ENCODE results near the gene ZNF841. TPM values are rescaled to one million over a fixed set of nuclear protein-coding genes. Genes with fewer than 3 reads are reported as not detected.

Gene ZNF841
- total and polyA plus RNA-seq, 2 of the 13 experiments (the other 11 are each of a cell fraction or from before 2014, with no cell fraction given): 6.2 to 14.2 TPM

DNA sequence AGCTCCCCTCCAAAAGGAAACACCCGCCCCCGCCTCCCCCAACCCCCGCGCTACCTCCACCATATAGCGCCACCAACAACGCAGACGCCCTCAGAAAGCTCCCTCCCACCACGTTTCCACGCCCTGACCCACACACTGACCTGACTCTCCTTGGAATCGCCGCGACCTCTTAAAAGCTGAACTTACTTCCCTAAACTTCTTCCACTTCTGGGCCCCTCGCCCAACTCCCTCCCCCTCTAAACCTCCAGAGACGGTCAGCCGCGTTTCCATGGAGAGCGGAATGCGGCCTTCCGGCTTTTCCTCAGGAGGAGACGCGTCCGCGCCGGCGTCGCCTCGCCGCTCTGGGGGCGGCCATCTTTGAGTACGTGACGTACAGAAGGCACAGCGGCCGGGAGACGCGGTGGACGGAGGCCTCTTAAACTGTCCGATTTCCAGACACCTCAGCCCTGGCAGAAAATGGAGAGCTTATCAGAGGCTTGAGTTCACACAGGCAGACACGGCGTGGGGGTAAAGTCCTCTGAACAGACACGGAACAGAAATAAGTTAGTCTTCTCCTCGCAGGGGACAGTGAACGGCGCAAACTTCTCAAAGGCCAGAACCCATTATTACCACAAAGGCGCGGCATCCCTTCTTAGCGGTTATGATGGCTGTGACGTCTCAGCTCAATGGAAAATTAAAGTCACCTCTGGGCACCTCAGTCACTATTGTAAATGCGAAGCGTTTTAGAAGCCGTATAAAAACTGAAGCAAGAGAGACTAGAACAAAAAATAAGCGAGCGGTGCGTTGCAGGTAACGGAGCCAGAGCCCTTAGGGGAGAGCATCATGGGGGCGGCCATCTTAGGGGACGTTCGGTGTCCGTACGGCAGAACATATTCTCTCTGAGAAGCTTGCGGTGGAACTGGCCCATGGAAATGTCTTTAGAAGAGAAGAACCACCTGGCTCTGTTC lies 46.7 kb downstream of the ZNF841 start, which contains the start of gene ZNF432 (continued):
- no peak for TF ChIP-seq ZNF703 (CRISPR knock-in tag; IDR thresholded peaks at IDR 0.05; ENCODE audit: borderline replicate concordance)
- TF ChIP-seq RARG (CRISPR knock-in tag; IDR thresholded peaks at IDR 0.05; ENCODE audit: low read depth): no peak
- TF ChIP-seq TAF15 (IDR thresholded peaks at IDR 0.05; ENCODE audit: low read depth, low read length, poor library complexity, severe bottlenecking): no peak
- TF ChIP-seq JUN (CRISPR knock-in tag; IDR thresholded peaks at IDR 0.05): no peak
- TF ChIP-seq, protein P1, sequence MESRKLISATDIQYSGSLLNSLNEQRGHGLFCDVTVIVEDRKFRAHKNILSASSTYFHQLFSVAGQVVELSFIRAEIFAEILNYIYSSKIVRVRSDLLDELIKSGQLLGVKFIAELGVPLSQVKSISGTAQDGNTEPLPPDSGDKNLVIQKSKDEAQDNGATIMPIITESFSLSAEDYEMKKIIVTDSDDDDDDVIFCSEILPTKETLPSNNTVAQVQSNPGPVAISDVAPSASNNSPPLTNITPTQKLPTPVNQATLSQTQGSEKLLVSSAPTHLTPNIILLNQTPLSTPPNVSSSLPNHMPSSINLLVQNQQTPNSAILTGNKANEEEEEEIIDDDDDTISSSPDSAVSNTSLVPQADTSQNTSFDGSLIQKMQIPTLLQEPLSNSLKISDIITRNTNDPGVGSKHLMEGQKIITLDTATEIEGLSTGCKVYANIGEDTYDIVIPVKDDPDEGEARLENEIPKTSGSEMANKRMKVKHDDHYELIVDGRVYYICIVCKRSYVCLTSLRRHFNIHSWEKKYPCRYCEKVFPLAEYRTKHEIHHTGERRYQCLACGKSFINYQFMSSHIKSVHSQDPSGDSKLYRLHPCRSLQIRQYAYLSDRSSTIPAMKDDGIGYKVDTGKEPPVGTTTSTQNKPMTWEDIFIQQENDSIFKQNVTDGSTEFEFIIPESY (CRISPR knock-in tag; IDR thresholded peaks at IDR 0.05): peak; percentile 32; the same call in 1 of the 2 replicates
- 0 out of 2 replicates have a peak, but pooled peaks have one; percentile 33 for TF ChIP-seq U2AF2 (IDR thresholded peaks at IDR 0.05; ENCODE audit: low read depth, low read length)
- peak; percentile 88 for TF ChIP-seq HNRNPLL (IDR thresholded peaks at IDR 0.05; ENCODE audit: low read depth, low read length, poor library complexity, severe bottlenecking)
- TF ChIP-seq, protein P2, sequence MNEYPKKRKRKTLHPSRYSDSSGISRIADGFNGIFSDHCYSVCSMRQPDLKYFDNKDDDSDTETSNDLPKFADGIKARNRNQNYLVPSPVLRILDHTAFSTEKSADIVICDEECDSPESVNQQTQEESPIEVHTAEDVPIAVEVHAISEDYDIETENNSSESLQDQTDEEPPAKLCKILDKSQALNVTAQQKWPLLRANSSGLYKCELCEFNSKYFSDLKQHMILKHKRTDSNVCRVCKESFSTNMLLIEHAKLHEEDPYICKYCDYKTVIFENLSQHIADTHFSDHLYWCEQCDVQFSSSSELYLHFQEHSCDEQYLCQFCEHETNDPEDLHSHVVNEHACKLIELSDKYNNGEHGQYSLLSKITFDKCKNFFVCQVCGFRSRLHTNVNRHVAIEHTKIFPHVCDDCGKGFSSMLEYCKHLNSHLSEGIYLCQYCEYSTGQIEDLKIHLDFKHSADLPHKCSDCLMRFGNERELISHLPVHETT (CRISPR knock-in tag; conservative IDR thresholded peaks at IDR 0.05): peak; percentile 38; the same call in 1 of the 2 replicates
- TF ChIP-seq GATAD1 (CRISPR knock-in tag; IDR thresholded peaks at IDR 0.05): peak; percentile 70
- TF ChIP-seq, protein P3, sequence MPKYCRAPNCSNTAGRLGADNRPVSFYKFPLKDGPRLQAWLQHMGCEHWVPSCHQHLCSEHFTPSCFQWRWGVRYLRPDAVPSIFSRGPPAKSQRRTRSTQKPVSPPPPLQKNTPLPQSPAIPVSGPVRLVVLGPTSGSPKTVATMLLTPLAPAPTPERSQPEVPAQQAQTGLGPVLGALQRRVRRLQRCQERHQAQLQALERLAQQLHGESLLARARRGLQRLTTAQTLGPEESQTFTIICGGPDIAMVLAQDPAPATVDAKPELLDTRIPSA (CRISPR knock-in tag; IDR thresholded peaks at IDR 0.05; ENCODE audit: borderline replicate concordance): no peak
- no peak for TF ChIP-seq SMAD1 (CRISPR knock-in tag; IDR thresholded peaks at IDR 0.05; ENCODE audit: borderline replicate concordance, low read depth)
- no peak for TF ChIP-seq ZNF816 (CRISPR knock-in tag; IDR thresholded peaks at IDR 0.05; ENCODE audit: borderline replicate concordance)
- TF ChIP-seq, protein P4, sequence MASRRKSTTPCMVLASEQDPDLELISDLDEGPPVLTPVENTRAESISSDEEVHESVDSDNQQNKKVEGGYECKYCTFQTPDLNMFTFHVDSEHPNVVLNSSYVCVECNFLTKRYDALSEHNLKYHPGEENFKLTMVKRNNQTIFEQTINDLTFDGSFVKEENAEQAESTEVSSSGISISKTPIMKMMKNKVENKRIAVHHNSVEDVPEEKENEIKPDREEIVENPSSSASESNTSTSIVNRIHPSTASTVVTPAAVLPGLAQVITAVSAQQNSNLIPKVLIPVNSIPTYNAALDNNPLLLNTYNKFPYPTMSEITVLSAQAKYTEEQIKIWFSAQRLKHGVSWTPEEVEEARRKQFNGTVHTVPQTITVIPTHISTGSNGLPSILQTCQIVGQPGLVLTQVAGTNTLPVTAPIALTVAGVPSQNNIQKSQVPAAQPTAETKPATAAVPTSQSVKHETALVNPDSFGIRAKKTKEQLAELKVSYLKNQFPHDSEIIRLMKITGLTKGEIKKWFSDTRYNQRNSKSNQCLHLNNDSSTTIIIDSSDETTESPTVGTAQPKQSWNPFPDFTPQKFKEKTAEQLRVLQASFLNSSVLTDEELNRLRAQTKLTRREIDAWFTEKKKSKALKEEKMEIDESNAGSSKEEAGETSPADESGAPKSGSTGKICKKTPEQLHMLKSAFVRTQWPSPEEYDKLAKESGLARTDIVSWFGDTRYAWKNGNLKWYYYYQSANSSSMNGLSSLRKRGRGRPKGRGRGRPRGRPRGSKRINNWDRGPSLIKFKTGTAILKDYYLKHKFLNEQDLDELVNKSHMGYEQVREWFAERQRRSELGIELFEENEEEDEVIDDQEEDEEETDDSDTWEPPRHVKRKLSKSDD (CRISPR knock-in tag; IDR thresholded peaks at IDR 0.05; ENCODE audit: low read depth): no peak
- TF ChIP-seq, protein P5, sequence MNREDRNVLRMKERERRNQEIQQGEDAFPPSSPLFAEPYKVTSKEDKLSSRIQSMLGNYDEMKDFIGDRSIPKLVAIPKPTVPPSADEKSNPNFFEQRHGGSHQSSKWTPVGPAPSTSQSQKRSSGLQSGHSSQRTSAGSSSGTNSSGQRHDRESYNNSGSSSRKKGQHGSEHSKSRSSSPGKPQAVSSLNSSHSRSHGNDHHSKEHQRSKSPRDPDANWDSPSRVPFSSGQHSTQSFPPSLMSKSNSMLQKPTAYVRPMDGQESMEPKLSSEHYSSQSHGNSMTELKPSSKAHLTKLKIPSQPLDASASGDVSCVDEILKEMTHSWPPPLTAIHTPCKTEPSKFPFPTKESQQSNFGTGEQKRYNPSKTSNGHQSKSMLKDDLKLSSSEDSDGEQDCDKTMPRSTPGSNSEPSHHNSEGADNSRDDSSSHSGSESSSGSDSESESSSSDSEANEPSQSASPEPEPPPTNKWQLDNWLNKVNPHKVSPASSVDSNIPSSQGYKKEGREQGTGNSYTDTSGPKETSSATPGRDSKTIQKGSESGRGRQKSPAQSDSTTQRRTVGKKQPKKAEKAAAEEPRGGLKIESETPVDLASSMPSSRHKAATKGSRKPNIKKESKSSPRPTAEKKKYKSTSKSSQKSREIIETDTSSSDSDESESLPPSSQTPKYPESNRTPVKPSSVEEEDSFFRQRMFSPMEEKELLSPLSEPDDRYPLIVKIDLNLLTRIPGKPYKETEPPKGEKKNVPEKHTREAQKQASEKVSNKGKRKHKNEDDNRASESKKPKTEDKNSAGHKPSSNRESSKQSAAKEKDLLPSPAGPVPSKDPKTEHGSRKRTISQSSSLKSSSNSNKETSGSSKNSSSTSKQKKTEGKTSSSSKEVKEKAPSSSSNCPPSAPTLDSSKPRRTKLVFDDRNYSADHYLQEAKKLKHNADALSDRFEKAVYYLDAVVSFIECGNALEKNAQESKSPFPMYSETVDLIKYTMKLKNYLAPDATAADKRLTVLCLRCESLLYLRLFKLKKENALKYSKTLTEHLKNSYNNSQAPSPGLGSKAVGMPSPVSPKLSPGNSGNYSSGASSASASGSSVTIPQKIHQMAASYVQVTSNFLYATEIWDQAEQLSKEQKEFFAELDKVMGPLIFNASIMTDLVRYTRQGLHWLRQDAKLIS (CRISPR knock-in tag; IDR thresholded peaks at IDR 0.05): no peak
- peak; percentile 33; the same call in 1 of the 2 replicates for TF ChIP-seq MED1 (CRISPR knock-in tag; IDR thresholded peaks at IDR 0.05)

All from HepG2 (cell line).